ENCODE results near the gene BCL3.

BCL3 gene

DNA sequence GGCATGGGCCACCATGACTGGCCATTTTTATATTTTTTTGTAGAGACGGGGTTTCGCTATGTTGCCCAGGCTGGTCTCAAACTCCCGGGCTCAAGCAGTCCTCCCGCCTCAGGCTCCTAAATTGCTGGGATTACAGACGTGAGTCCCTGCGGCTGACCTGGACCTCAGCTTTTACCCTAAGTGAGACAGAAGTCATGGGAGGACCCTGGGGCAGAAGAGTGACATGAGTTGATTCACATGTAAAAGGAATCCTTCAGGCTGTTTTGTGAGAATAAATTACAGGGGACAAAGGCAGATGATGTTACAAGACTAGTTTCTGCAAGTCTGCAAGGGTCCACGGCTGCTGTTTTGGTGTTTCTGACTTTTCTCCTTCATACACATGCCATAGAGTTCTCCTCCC, 57.8 kb downstream of the BCL3 start (continued):
- TF ChIP-seq ZBTB26 (tag by site-specific recombination; optimal IDR thresholded peaks at IDR 0.05) (no peak), ZNF362 (tag by site-specific recombination; IDR thresholded peaks at IDR 0.05) (no peak), ZNF518A (tag by site-specific recombination; conservative IDR thresholded peaks at IDR 0.05; ENCODE audit: low read depth) (no peak), ZNF391 (tag by site-specific recombination; IDR thresholded peaks at IDR 0.05; ENCODE audit: borderline replicate concordance, low read depth) (no peak)

- Histone ChIP-seq H3K36me3 (ENCODE audit: control insufficient read depth in 2 of 2, insufficient read depth in 1 of 2, low read length in 2 of 2) (peaks cover 0 to 2% of the 10 kb centered on the region in 2 experiments; a peak in 1 of 3 replicates), H3K4me3 (ENCODE audit: low read depth, low read length) (no peak overlapping the region), H3K27ac (ENCODE audit: extremely low read depth, low read depth, low read length) (no peak overlapping the region), H3K9me3 (ENCODE audit: control insufficient read depth, insufficient read depth, low read depth, low read length) (no peaks in the 10 kb centered on the region), H3K4me1 (ENCODE audit: control insufficient read depth, insufficient read depth, low read length) (peaks cover 8% of the 10 kb centered on the region)
- TF ChIP-seq ZBTB21 (tag by site-specific recombination; IDR thresholded peaks at IDR 0.05): no peak
- TF ChIP-seq GLIS1 (tag by site-specific recombination; IDR thresholded peaks at IDR 0.05): peak; percentile 69
- peak; percentile 88 for TF ChIP-seq KLF1 (tag by site-specific recombination; IDR thresholded peaks at IDR 0.05)
- CTCF ChIA-PET: interaction anchor here (0.6 to 5.9 kb wide), 13 partner anchors 9 to 84 kb away, joined by 3 to 35 read pairs (median 7); partner anchors contain the start of gene NECTIN2
- POLR2A ChIA-PET: interaction anchor here (0.5 to 3.7 kb wide), 3 partner anchors 27 to 39 kb away, joined by 5 to 10 read pairs (median 6); partner anchors contain the start of gene NECTIN2
Measured at GRCh38 chr19:44807162-44807561, 58.7 kb downstream of the BCL3 start.

- no peak overlapping the region for H3K4me3 ChIP-seq (ENCODE audit: low read depth, low read length)
- ChIA-PET CTCF (interaction anchor here (0.6 to 5.9 kb wide), 17 partner anchors 10 to 84 kb away, joined by 3 to 35 read pairs (median 6); partner anchors contain the start of gene NECTIN2), POLR2A (interaction anchor here (0.5 to 3.7 kb wide), 7 partner anchors 9 to 84 kb away, joined by 3 to 10 read pairs (median 4); partner anchors contain the start of gene NECTIN2)
- H3K27ac ChIP-seq (ENCODE audit: extremely low read depth, low read depth, low read length): no peak overlapping the region
- H3K36me3 ChIP-seq (ENCODE audit: control insufficient read depth in 2 of 2, insufficient read depth in 1 of 2, low read length in 2 of 2): peaks cover 0 to 3% of the 10 kb centered on the region in 2 experiments; a peak in 1 of 3 replicates
- H3K4me1 ChIP-seq (ENCODE audit: control insufficient read depth, insufficient read depth, low read length): peaks cover 8% of the 10 kb centered on the region
- H3K9me3 ChIP-seq (ENCODE audit: control insufficient read depth, insufficient read depth, low read depth, low read length): no peaks in the 10 kb centered on the region
- TF ChIP-seq SP3 (tag by site-specific recombination; IDR thresholded peaks at IDR 0.05) (no peak), ZBTB7A (tag by site-specific recombination; IDR thresholded peaks at IDR 0.05; ENCODE audit: low read depth) (no peak), ELK4 (IDR thresholded peaks at IDR 0.05; ENCODE audit: borderline replicate concordance, low read depth, low read length) (no peak), ZNF580 (tag by site-specific recombination; IDR thresholded peaks at IDR 0.05) (no peak), ZFP69B (tag by site-specific recombination; IDR thresholded peaks at IDR 0.05) (no peak), ZNF585B (tag by site-specific recombination; IDR thresholded peaks at IDR 0.05) (no peak), ZNF701 (tag by site-specific recombination; IDR thresholded peaks at IDR 0.05) (no peak), KLF1 (tag by site-specific recombination; IDR thresholded peaks at IDR 0.05) (no peak), ZBTB17 (tag by site-specific recombination; IDR thresholded peaks at IDR 0.05) (no peak), ZNF776 (tag by site-specific recombination; IDR thresholded peaks at IDR 0.05; ENCODE audit: borderline replicate concordance) (no peak), ZNF488 (tag by site-specific recombination; IDR thresholded peaks at IDR 0.05) (no peak)
- TF ChIP-seq, protein P1, sequence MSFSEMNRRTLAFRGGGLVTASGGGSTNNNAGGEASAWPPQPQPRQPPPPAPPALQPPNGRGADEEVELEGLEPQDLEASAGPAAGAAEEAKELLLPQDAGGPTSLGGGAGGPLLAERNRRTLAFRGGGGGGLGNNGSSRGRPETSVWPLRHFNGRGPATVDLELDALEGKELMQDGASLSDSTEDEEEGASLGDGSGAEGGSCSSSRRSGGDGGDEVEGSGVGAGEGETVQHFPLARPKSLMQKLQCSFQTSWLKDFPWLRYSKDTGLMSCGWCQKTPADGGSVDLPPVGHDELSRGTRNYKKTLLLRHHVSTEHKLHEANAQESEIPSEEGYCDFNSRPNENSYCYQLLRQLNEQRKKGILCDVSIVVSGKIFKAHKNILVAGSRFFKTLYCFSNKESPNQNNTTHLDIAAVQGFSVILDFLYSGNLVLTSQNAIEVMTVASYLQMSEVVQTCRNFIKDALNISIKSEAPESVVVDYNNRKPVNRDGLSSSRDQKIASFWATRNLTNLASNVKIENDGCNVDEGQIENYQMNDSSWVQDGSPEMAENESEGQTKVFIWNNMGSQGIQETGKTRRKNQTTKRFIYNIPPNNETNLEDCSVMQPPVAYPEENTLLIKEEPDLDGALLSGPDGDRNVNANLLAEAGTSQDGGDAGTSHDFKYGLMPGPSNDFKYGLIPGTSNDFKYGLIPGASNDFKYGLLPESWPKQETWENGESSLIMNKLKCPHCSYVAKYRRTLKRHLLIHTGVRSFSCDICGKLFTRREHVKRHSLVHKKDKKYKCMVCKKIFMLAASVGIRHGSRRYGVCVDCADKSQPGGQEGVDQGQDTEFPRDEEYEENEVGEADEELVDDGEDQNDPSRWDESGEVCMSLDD (tag by site-specific recombination; IDR thresholded peaks at IDR 0.05): no peak
Measured at GRCh38 chr19:44807652-44808462, 59.3 kb downstream of the BCL3 start.
